ENCODE measurements around the gene REEP1. TPM values are rescaled to one million over a fixed set of nuclear protein-coding genes. Genes with fewer than 3 reads are reported as not detected.

REEP1 gene
- total and polyA plus RNA-seq, 7 donors, result 0.23 to 98.0 (median 44.9) TPM

DNA sequence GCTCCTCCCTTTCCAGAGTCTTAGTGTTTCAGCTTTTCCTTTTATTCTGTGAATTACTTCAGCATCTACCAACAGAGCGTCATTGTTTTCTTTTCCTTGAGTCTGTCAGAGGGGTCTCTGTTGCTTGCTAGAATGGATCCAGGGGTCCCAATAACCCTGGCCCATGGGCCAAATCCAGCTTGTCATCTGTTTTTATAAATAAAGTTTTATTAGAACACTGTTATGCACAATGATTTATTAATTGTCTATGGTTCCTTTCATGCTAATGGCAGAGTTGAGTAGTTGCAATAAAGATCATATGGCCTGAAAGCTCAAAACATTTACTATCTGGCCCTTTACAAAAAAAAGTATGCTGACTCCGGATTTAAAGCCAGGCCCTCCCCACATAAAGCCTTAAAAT, 79.3 kb downstream of the REEP1 start:
- intact Hi-C loops (cut with DNase I), result no loop called here
- H3K36me3 ChIP-seq, result peaks cover 0 to 7% (median 3%) of the 10 kb centered on the region in 4 donors
- TF ChIP-seq POLR2AphosphoS5 (IDR thresholded peaks at IDR 0.05), result no peak
- no peak for TF ChIP-seq EP300 (IDR thresholded peaks at IDR 0.05)
- TF ChIP-seq, protein P1, sequence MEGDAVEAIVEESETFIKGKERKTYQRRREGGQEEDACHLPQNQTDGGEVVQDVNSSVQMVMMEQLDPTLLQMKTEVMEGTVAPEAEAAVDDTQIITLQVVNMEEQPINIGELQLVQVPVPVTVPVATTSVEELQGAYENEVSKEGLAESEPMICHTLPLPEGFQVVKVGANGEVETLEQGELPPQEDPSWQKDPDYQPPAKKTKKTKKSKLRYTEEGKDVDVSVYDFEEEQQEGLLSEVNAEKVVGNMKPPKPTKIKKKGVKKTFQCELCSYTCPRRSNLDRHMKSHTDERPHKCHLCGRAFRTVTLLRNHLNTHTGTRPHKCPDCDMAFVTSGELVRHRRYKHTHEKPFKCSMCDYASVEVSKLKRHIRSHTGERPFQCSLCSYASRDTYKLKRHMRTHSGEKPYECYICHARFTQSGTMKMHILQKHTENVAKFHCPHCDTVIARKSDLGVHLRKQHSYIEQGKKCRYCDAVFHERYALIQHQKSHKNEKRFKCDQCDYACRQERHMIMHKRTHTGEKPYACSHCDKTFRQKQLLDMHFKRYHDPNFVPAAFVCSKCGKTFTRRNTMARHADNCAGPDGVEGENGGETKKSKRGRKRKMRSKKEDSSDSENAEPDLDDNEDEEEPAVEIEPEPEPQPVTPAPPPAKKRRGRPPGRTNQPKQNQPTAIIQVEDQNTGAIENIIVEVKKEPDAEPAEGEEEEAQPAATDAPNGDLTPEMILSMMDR (IDR thresholded peaks at IDR 0.05), result no peak
- no peak for TF ChIP-seq POLR2A (IDR thresholded peaks at IDR 0.05)
- 94 to 98% methylated on average over 2 of the region's 2 CpGs for WGBS, 2 donors
- peaks cover 0 to 39% (median 35%) of the 10 kb centered on the region in 4 donors for H3K4me1 ChIP-seq
- no peak overlapping the region for H3K4me3 ChIP-seq
- H3K27me3 ChIP-seq, result no peaks in the 10 kb centered on the region
- H3K9me3 ChIP-seq, result no peaks in the 10 kb centered on the region
- H3K27ac ChIP-seq, result no peak overlapping the region
- DNase-seq, result no peak

- no peak for TF ChIP-seq POLR2A (IDR thresholded peaks at IDR 0.05)
- no peak for TF ChIP-seq POLR2AphosphoS5 (IDR thresholded peaks at IDR 0.05)
- TF ChIP-seq, protein P1 (IDR thresholded peaks at IDR 0.05), result no peak
- no peak for TF ChIP-seq EP300 (IDR thresholded peaks at IDR 0.05)
- Histone ChIP-seq H3K9me3 (no peaks in the 10 kb centered on the region), H3K4me3 (no peak overlapping the region), H3K36me3 (peaks cover 0 to 7% (median 3%) of the 10 kb centered on the region in 4 donors), H3K27me3 (no peaks in the 10 kb centered on the region), H3K4me1 (peaks cover 0 to 45% (median 37%) of the 10 kb centered on the region in 4 donors), H3K27ac (peak overlapping the region; percentile 69 to 85 (median 76))
- no peak for DNase-seq
- intact Hi-C loops (cut with DNase I), result no loop called here
- WGBS, 2 donors, result 77 to 78% methylated on average over 3 of the region's 3 CpGs
Observed at GRCh38 chr2:86256982-86257381, 80.4 kb downstream of the REEP1 start.

GRCh38 chr2:86256300-86256699, 81.1 kb downstream of the REEP1 start:
- 94 to 96% methylated on average over 4 of the region's 4 CpGs for WGBS, 2 donors
- H3K27ac ChIP-seq, result peak overlapping the region; percentile 69 to 85 (median 76)
- peaks cover 0 to 52% (median 40%) of the 10 kb centered on the region in 4 donors for H3K4me1 ChIP-seq
- TF ChIP-seq POLR2A (IDR thresholded peaks at IDR 0.05) (no peak), EP300 (IDR thresholded peaks at IDR 0.05) (no peak), POLR2AphosphoS5 (IDR thresholded peaks at IDR 0.05) (no peak)
- TF ChIP-seq, protein P1 (IDR thresholded peaks at IDR 0.05), result no peak
- no peaks in the 10 kb centered on the region for H3K27me3 ChIP-seq
- H3K36me3 ChIP-seq, result peaks cover 0 to 8% (median 4%) of the 10 kb centered on the region in 4 donors
- no peak for DNase-seq
- intact Hi-C loops (cut with DNase I), result no loop called here
- no peaks in the 10 kb centered on the region for H3K9me3 ChIP-seq
- H3K4me3 ChIP-seq, result no peak overlapping the region

- Histone ChIP-seq H3K36me3 (peaks cover 0 to 9% (median 0%) of the 10 kb centered on the region in 4 donors), H3K4me3 (no peak overlapping the region), H3K9me3 (no peaks in the 10 kb centered on the region), H3K27ac (peak overlapping the region; percentile 69 to 85 (median 76)), H3K4me1 (peaks cover 0 to 64% (median 52%) of the 10 kb centered on the region in 4 donors), H3K27me3 (no peaks in the 10 kb centered on the region)
- 30 to 57% methylated on average over 8 of the region's 8 CpGs for WGBS, 2 donors
- DNase-seq, result peak; percentile 74
- no peak for TF ChIP-seq EP300 (IDR thresholded peaks at IDR 0.05)
- TF ChIP-seq, protein P1 (IDR thresholded peaks at IDR 0.05), result no peak
- intact Hi-C loops (cut with DNase I), result no loop called here
Observed at GRCh38 chr2:86254576-86255538, 82.6 kb downstream of the REEP1 start.
